CD4-positive, alpha-beta T cell (primary cell): ENCODE data around the gene SMIM36. TPM values are rescaled to one million over a fixed set of nuclear protein-coding genes. Genes with fewer than 3 reads are reported as not detected.
"Not testable (repeated sequence)": the region's sequence is repeated elsewhere in the genome, so short reads cannot be mapped to it uniquely, and the experiment has no call there.

Experiments
- ATAC-seq: fragments of 200-7000 bp; cut with Tn5 transposase; one replicate; pipeline ENCODE4 v1.10.0; 2022; ENCODE audit warnings: mild to moderate bottlenecking; ENCODE audit not compliant: poor library complexity
- CTCF ChIA-PET: fragments of 350-600 bp; sonication (Branson Sonifier 250); formaldehyde crosslinking; loops from one replicate; lab custom pipeline; 2021; ENCODE audit warnings: antibody characterized with exemption, inconsistent platforms; lab: Charles Lee
- POLR2A ChIA-PET: fragments of 350-600 bp; sonication (Branson Sonifier 250); formaldehyde crosslinking; loops from one replicate; lab custom pipeline; 2021; ENCODE audit warnings: antibody characterized with exemption, inconsistent platforms; lab: Charles Lee
- DNase-seq, 14 experiments: peaks; one replicate each; pipeline ENCODE4 v3.0.0-alpha.2; 2013 to 2020; ENCODE audit warnings: mixed read lengths in 2 of 14
- H3K27ac ChIP-seq, 2 donors: one replicate each; pipeline versions ENCODE4 v1.5.1 to v1.7.0; 2013; ENCODE audit warnings: low read length in 2 of 2, low read depth in 1 of 2, mild to moderate bottlenecking in 1 of 2
- H3K27me3 ChIP-seq, 2 experiments: 1 replicate in 1 of 2; 2 replicates in 1 of 2; pipeline versions ENCODE4 v1.6.1 to v1.7.0; 2013; ENCODE audit warnings: low read length in 2 of 2, control low read depth in 1 of 2, mild to moderate bottlenecking in 1 of 2, moderate library complexity in 1 of 2; ENCODE audit not compliant: insufficient read depth in 2 of 2, control insufficient read depth in 1 of 2
- H3K36me3 ChIP-seq: one replicate; pipeline ENCODE4 v1.6.1; 2013; ENCODE audit warnings: low read length, control low read depth; ENCODE audit not compliant: insufficient read depth
- H3K4me1 ChIP-seq: one replicate; pipeline ENCODE4 v1.6.1; 2013; ENCODE audit warnings: low read length, control low read depth; ENCODE audit not compliant: insufficient read depth
- H3K4me3 ChIP-seq: one replicate; pipeline ENCODE4 v1.5.1; 2013; ENCODE audit warnings: mild to moderate bottlenecking, low read length, moderate library complexity
- H3K9me3 ChIP-seq, 2 experiments: 1 replicate in 1 of 2; 2 replicates in 1 of 2; pipeline versions ENCODE4 v1.6.1 to v1.7.0; 2013; ENCODE audit warnings: low read length in 2 of 2, mild to moderate bottlenecking in 2 of 2, control low read depth in 1 of 2, moderate library complexity in 1 of 2; ENCODE audit not compliant: control insufficient read depth in 1 of 2, insufficient read depth in 1 of 2
- H3K27ac Mint-ChIP-seq: one replicate; pipeline ENCODE4 v1.8.0; 2020; ENCODE audit warnings: mixed read lengths
- H3K27me3 Mint-ChIP-seq: one replicate; pipeline ENCODE4 v1.8.0; 2021; ENCODE audit warnings: mixed read lengths
- H3K36me3 Mint-ChIP-seq: one replicate; pipeline ENCODE4 v1.8.0; 2021; ENCODE audit warnings: low read depth, mixed read lengths
- H3K4me1 Mint-ChIP-seq: one replicate; pipeline ENCODE4 v1.8.0; 2021; ENCODE audit warnings: low read depth, mixed read lengths
- H3K4me3 Mint-ChIP-seq: one replicate; pipeline ENCODE4 v1.8.0; 2020; ENCODE audit warnings: mild to moderate bottlenecking, mixed read lengths
- H3K9me3 Mint-ChIP-seq: one replicate; pipeline ENCODE4 v1.8.0; 2020; ENCODE audit warnings: mixed read lengths
- CTCF ChIP-seq: fragments of 200-600 bp; IDR thresholded peaks from one replicate; pipeline ENCODE4 v1.8.0; 2022; ENCODE audit warnings: antibody characterized with exemption, mild to moderate bottlenecking
- intact Hi-C, 2 experiments: fragments of 100-400 bp; cut with DNase I in 1 of 2; cut with micrococcal nuclease in 1 of 2; formaldehyde crosslinking; loops; one replicate each; pipeline versions ENCODE4 v1.15.1 to v1.9.0; 2023 to 2025; cut with DNase I, micrococcal nuclease
- total RNA-seq, 174 experiments: library from RNA in 2 of 174; stranded (reverse) in 2 of 174; gene quantifications; one replicate each; pipeline ENCODE4 v1.2.3 and lab custom pipeline; 2021 to 2026

The SMIM36 gene
- total RNA-seq, 2 experiments from 2014 or later: not detected

- no peaks in the 10 kb centered on the region for H3K36me3 ChIP-seq
- intact Hi-C loops: no loop called here
- POLR2A ChIA-PET: no interaction called here
- ATAC-seq (no peak), DNase-seq (no peak)
- no peaks in the 10 kb centered on the region for H3K9me3 ChIP-seq
- no peak overlapping the region for H3K27ac Mint-ChIP-seq
- H3K9me3 Mint-ChIP-seq: no peaks in the 10 kb centered on the region
- H3K27ac ChIP-seq: no peak overlapping the region
- no peak for TF ChIP-seq CTCF
- no peak overlapping the region for H3K4me3 Mint-ChIP-seq
- peaks cover 3% of the 10 kb centered on the region for H3K4me1 ChIP-seq
- CTCF ChIA-PET: no interaction called here
- no peaks in the 10 kb centered on the region for H3K36me3 Mint-ChIP-seq
- H3K4me1 Mint-ChIP-seq: peaks cover 11% of the 10 kb centered on the region
- H3K27me3 Mint-ChIP-seq: no peaks in the 10 kb centered on the region
- H3K4me3 ChIP-seq: no peak overlapping the region
- no peaks in the 10 kb centered on the region for H3K27me3 ChIP-seq
Measured at GRCh38 chr17:55433629-55434422, 77.4 kb downstream of the SMIM36 start.

- DNase-seq (no peak), ATAC-seq (no peak)
- H3K27me3 Mint-ChIP-seq: peaks cover 4% of the 10 kb centered on the region
- ChIA-PET CTCF (no interaction called here), POLR2A (interaction anchor here (1.3 kb wide), 1 partner anchor 12 kb away, joined by 4 read pairs; no protein-coding TSS in a partner anchor)
- H3K9me3 ChIP-seq: no peaks in the 10 kb centered on the region
- H3K4me1 ChIP-seq: peaks cover 3% of the 10 kb centered on the region
- TF ChIP-seq CTCF: no peak
- no peaks in the 10 kb centered on the region for H3K36me3 Mint-ChIP-seq
- peaks cover 11% of the 10 kb centered on the region for H3K4me1 Mint-ChIP-seq
- H3K4me3 ChIP-seq: no peak overlapping the region
- intact Hi-C loops: no loop called here
- no peak overlapping the region for H3K4me3 Mint-ChIP-seq
- H3K36me3 ChIP-seq: no peaks in the 10 kb centered on the region
- no peaks in the 10 kb centered on the region for H3K27me3 ChIP-seq
- H3K27ac ChIP-seq: no peak overlapping the region
- H3K27ac Mint-ChIP-seq: no peak overlapping the region
- H3K9me3 Mint-ChIP-seq: no peaks in the 10 kb centered on the region
Measured at GRCh38 chr17:55433029-55433628, 78.1 kb downstream of the SMIM36 start.

GRCh38 chr17:55432358-55433028, 78.8 kb downstream of the SMIM36 start:
- Histone ChIP-seq H3K27me3 (no peaks in the 10 kb centered on the region), H3K4me1 (peaks cover 3% of the 10 kb centered on the region), H3K4me3 (no peak overlapping the region), H3K36me3 (no peaks in the 10 kb centered on the region), H3K27ac (no peak overlapping the region), H3K9me3 (no peaks in the 10 kb centered on the region)
- Mint-ChIP-seq H3K36me3 (no peaks in the 10 kb centered on the region), H3K4me3 (no peak overlapping the region), H3K27me3 (peaks cover 7% of the 10 kb centered on the region), H3K27ac (no peak overlapping the region), H3K9me3 (no peaks in the 10 kb centered on the region), H3K4me1 (peaks cover 11% of the 10 kb centered on the region)
- ChIA-PET POLR2A (interaction anchor here (1.3 kb wide), 1 partner anchor 11 kb away, joined by 4 read pairs; no protein-coding TSS in a partner anchor), CTCF (no interaction called here)
- intact Hi-C loops: no loop called here
- no peak for TF ChIP-seq CTCF
- ATAC-seq (no peak), DNase-seq (no peak)

- H3K27ac Mint-ChIP-seq, H3K36me3 ChIP-seq, CTCF ChIA-PET, H3K36me3 Mint-ChIP-seq, intact Hi-C loops, DNase-seq, ATAC-seq, H3K4me3 ChIP-seq, H3K9me3 ChIP-seq, H3K4me3 Mint-ChIP-seq, H3K27ac ChIP-seq, H3K4me1 ChIP-seq, H3K9me3 Mint-ChIP-seq, H3K27me3 ChIP-seq: not testable (repeated sequence)
- Mint-ChIP-seq H3K27me3 (peaks cover 11% of the 10 kb centered on the region), H3K4me1 (peaks cover 11% of the 10 kb centered on the region)
- POLR2A ChIA-PET: interaction anchor here (1.3 kb wide), 1 partner anchor 11 kb away, joined by 4 read pairs; no protein-coding TSS in a partner anchor
Measured at GRCh38 chr17:55431914-55432313, 79.3 kb downstream of the SMIM36 start.
